Effector memory CD4-positive, alpha-beta T cell (primary cell): ENCODE data around the gene NFIC.
A peak's percentile ranks its signal among the peaks of the same experiment; 100 is the strongest.
"Not testable (repeated sequence)": the region's sequence is repeated elsewhere in the genome, so short reads cannot be mapped to it uniquely, and the experiment has no call there.

ENCODE experiments used
- DNase-seq, 3 donors: peaks; one replicate each; pipeline ENCODE4 v3.0.0-alpha.2; 2020
- H3K27ac ChIP-seq: 2 replicates; pipeline ENCODE4 v1.7.0; 2013; ENCODE audit warnings: mild to moderate bottlenecking, low read length, moderate library complexity; ENCODE audit not compliant: insufficient read depth, poor library complexity, severe bottlenecking
- H3K27me3 ChIP-seq: replicated peaks from 2 replicates; pipeline ENCODE4 v1.7.0; 2013; ENCODE audit warnings: mild to moderate bottlenecking, low read length; ENCODE audit not compliant: insufficient read depth, control insufficient read depth, poor library complexity, severe bottlenecking
- H3K36me3 ChIP-seq: 2 replicates; pipeline ENCODE4 v1.7.0; 2013; ENCODE audit warnings: mild to moderate bottlenecking, low read length, moderate library complexity; ENCODE audit not compliant: control insufficient read depth, insufficient read depth
- H3K4me1 ChIP-seq: 2 replicates; pipeline ENCODE4 v1.7.0; 2013; ENCODE audit warnings: low read length, mild to moderate bottlenecking; ENCODE audit not compliant: control insufficient read depth, insufficient read depth, poor library complexity, severe bottlenecking
- H3K4me3 ChIP-seq: 2 replicates; pipeline ENCODE4 v1.7.0; 2013; ENCODE audit warnings: low read length, low read depth, mild to moderate bottlenecking; ENCODE audit not compliant: insufficient read depth, poor library complexity, severe bottlenecking
- H3K9me3 ChIP-seq: 2 replicates; pipeline ENCODE4 v1.7.0; 2013; ENCODE audit warnings: mild to moderate bottlenecking, low read length, moderate library complexity; ENCODE audit not compliant: control insufficient read depth

The NFIC gene

GRCh38 chr19:3440082-3440481 lies 73.7 kb downstream of the NFIC start:
- H3K36me3 ChIP-seq = no peaks in the 10 kb centered on the region
- H3K27ac ChIP-seq = no peak overlapping the region
- H3K9me3 ChIP-seq = no peaks in the 10 kb centered on the region
- DNase-seq = peak; percentile 27 to 29 (median 28)
- no peaks in the 10 kb centered on the region for H3K27me3 ChIP-seq
- H3K4me1 ChIP-seq = peaks cover 4% of the 10 kb centered on the region
- no peak overlapping the region for H3K4me3 ChIP-seq

GRCh38 chr19:3441089-3441985 lies 75.0 kb downstream of the NFIC start:
- Histone ChIP-seq H3K27ac (no peak overlapping the region), H3K36me3 (no peaks in the 10 kb centered on the region), H3K4me1 (no peaks in the 10 kb centered on the region), H3K27me3 (no peaks in the 10 kb centered on the region), H3K9me3 (no peaks in the 10 kb centered on the region), H3K4me3 (no peak overlapping the region)
- DNase-seq = no peak

GRCh38 chr19:3441986-3442329 lies 75.6 kb downstream of the NFIC start:
- no peak for DNase-seq
- Histone ChIP-seq H3K27ac (no peak overlapping the region), H3K27me3 (no peaks in the 10 kb centered on the region), H3K4me3 (no peak overlapping the region), H3K9me3 (no peaks in the 10 kb centered on the region), H3K36me3 (no peaks in the 10 kb centered on the region), H3K4me1 (no peaks in the 10 kb centered on the region)

- Histone ChIP-seq H3K4me1 (no peaks in the 10 kb centered on the region), H3K4me3 (no peak overlapping the region), H3K27me3 (no peaks in the 10 kb centered on the region), H3K9me3 (no peaks in the 10 kb centered on the region), H3K36me3 (no peaks in the 10 kb centered on the region), H3K27ac (no peak overlapping the region)
- no peak for DNase-seq
Measured at GRCh38 chr19:3442487-3443071, 76.2 kb downstream of the NFIC start.

- Histone ChIP-seq H3K27ac (no peak overlapping the region), H3K36me3 (no peaks in the 10 kb centered on the region), H3K9me3 (no peaks in the 10 kb centered on the region), H3K27me3 (no peaks in the 10 kb centered on the region), H3K4me3 (no peak overlapping the region), H3K4me1 (no peaks in the 10 kb centered on the region)
- no peak for DNase-seq
Measured at GRCh38 chr19:3443840-3444694, 77.7 kb downstream of the NFIC start.

- Histone ChIP-seq H3K27me3 (no peaks in the 10 kb centered on the region), H3K36me3 (no peaks in the 10 kb centered on the region), H3K4me1 (no peaks in the 10 kb centered on the region), H3K9me3 (no peaks in the 10 kb centered on the region), H3K4me3 (no peak overlapping the region), H3K27ac (no peak overlapping the region)
- no peak for DNase-seq
Measured at GRCh38 chr19:3444695-3445234, 78.4 kb downstream of the NFIC start.

GRCh38 chr19:3446657-3447056 lies 80.3 kb downstream of the NFIC start:
- not testable (repeated sequence) for H3K36me3 ChIP-seq, DNase-seq, H3K27ac ChIP-seq, H3K4me3 ChIP-seq, H3K9me3 ChIP-seq, H3K4me1 ChIP-seq, H3K27me3 ChIP-seq

- H3K4me1 ChIP-seq = no peaks in the 10 kb centered on the region
- H3K36me3 ChIP-seq = peaks cover 23% of the 10 kb centered on the region
- H3K9me3 ChIP-seq = no peaks in the 10 kb centered on the region
- no peak for DNase-seq
- H3K4me3 ChIP-seq = no peak overlapping the region
- H3K27ac ChIP-seq = no peak overlapping the region
- no peaks in the 10 kb centered on the region for H3K27me3 ChIP-seq
Measured at GRCh38 chr19:3448616-3449334, 82.4 kb downstream of the NFIC start.

GRCh38 chr19:3450796-3451411 lies 84.5 kb downstream of the NFIC start:
- no peak for DNase-seq
- Histone ChIP-seq H3K36me3 (peaks cover 40% of the 10 kb centered on the region), H3K27ac (no peak overlapping the region), H3K27me3 (no peaks in the 10 kb centered on the region), H3K9me3 (no peaks in the 10 kb centered on the region), H3K4me3 (no peak overlapping the region), H3K4me1 (no peaks in the 10 kb centered on the region)
